ENCODE data around the gene CCT3.
A peak's percentile ranks its signal among the peaks of the same experiment; 100 is the strongest.

The CCT3 gene

DNA sequence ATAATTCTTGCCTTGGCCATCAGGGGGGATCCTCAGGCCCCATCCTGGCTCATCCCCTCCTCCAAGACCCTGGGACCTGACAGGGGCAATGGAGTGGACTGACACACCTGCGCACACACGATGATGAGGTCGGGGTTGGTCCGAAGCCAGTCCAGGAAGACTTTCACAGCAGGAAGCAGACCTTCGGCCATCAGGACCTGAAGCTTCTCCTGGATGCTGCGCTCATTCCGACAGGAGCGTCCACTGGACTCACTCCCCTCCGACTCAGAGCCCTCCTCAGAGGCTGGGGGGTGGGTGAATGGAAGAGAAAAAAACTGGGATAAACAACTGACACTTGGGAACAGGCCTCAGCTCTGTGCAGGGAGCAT, 74.8 kb downstream of the CCT3 start:
- Mint-ChIP-seq H3K36me3 (ENCODE audit: low read depth) (peaks cover 76% of the 10 kb centered on the region), H3K27me3 (ENCODE audit: low read depth) (no peaks in the 10 kb centered on the region), H3K4me1 (ENCODE audit: low read depth) (peaks cover 2% of the 10 kb centered on the region), H3K27ac (no peak overlapping the region), H3K9me3 (no peaks in the 10 kb centered on the region), H3K4me3 (no peak overlapping the region)
- no peak for DNase-seq (ENCODE audit: low spot score)

DNA sequence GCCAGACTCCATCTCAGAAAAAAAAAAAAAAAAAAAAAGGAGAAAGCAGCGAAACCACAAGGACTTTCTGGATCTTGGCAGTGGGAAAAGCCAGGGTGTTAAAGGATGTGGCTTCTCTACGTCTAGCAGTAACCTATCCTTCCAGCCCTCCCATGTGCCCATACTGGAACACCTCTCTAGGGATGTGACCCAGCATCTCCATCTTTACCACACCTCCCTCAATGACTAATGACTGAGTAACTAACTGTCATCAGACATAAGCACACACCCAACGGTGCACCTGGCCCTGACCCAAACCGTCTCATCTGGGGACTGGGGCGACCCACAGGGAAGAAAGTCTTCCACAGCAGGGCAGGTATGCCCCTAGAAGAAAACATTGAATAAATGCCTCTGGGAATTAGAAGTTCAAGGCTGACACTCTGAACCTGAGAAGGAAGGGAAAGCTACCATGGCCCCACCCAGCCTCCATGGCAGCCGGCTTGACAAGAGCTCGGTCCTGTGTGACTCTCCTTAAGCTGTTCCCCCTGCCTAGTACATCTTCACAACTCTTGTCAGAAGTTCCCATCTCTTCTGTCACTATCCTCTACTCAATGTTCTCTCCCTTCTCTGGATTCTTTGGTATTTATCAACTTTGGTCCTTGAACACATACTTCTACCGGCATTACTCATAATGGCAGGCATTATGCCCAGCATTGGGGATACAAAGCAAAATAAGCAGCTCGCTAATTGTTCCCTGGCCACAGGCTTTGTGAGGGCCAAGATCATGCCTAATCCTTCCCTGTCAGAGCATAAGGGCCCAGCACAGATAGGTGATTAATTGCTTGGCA, 75.4 kb downstream of the CCT3 start:
- Mint-ChIP-seq H3K9me3 (no peaks in the 10 kb centered on the region), H3K27me3 (ENCODE audit: low read depth) (no peaks in the 10 kb centered on the region), H3K27ac (peak overlapping the region; percentile 60), H3K4me3 (no peak overlapping the region), H3K4me1 (ENCODE audit: low read depth) (peaks cover 4% of the 10 kb centered on the region), H3K36me3 (ENCODE audit: low read depth) (peaks cover 75% of the 10 kb centered on the region)
- DNase-seq (ENCODE audit: low spot score), result no peak

DNA sequence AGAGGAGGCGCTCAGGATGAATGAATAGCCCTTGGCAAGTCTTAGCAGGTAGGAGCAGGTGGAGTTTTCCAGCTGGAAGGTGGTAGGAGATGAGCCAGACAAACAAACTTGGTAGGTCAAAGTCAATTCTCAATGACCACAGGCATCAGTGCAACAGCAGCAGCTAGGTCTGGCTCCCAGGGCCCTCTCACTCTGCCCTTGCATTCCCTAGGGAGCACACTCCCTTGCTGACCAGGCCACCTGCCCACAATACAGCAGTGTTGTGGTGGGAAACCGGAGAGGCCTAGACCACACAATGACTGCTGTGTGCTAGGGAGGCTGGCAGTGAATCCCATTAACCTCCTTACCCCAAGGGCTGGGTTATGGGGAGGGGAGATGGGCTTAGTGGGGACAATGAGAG, 77.2 kb downstream of the CCT3 start:
- Mint-ChIP-seq H3K36me3 (ENCODE audit: low read depth) (peaks cover 72% of the 10 kb centered on the region), H3K27ac (no peak overlapping the region), H3K4me1 (ENCODE audit: low read depth) (peaks cover 11% of the 10 kb centered on the region), H3K27me3 (ENCODE audit: low read depth) (no peaks in the 10 kb centered on the region), H3K4me3 (no peak overlapping the region), H3K9me3 (no peaks in the 10 kb centered on the region)
- no peak for DNase-seq (ENCODE audit: low spot score)

DNA sequence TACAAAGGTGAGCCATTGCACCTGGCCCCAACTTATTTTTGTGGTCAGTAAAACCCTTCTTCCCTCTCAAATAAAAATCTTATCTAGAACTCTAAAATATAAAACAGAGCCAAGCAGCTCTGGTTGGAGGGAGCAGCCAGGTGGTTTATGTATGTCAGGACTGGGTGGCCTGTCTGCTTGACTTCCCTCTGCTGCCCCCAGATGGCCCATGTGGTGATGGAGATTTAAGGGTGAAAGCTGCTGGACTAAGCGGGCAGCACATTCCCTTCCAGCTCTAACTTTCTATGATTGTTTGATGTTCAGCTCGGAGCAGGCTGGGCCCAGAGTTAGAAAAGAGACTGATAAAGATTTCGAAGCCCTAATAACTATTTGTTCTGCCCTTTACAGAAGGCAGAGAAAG, 78.3 kb downstream of the CCT3 start:
- Mint-ChIP-seq H3K36me3 (ENCODE audit: low read depth) (peaks cover 67% of the 10 kb centered on the region), H3K27me3 (ENCODE audit: low read depth) (no peaks in the 10 kb centered on the region), H3K4me1 (ENCODE audit: low read depth) (peaks cover 11% of the 10 kb centered on the region), H3K27ac (no peak overlapping the region), H3K4me3 (no peak overlapping the region), H3K9me3 (no peaks in the 10 kb centered on the region)
- no peak for DNase-seq (ENCODE audit: low spot score)

All from T-helper 2 cell treated with Interferon-gamma antibody and Interleukin-4, amounts not matched to agents 5 μg/mL and 100 μg/mL, for 36 hours (primary cell).